Thoracic aorta (tissue), 2 donors: ENCODE results near the gene NKD1. TPM values are rescaled to one million over a fixed set of nuclear protein-coding genes. Genes with fewer than 3 reads are reported as not detected.

ENCODE experiments used
- ATAC-seq: fragments of 150-250 bp; one replicate; pipeline ENCODE4 v1.8.0; 2017; ENCODE audit warnings: low read depth; ENCODE audit not compliant: insufficient number of reproducible peaks, low FRiP score
- DNase-seq: peaks from one replicate; pipeline ENCODE4 v3.0.0-alpha.2; 2020; ENCODE audit warnings: low spot score
- H3K27ac ChIP-seq, 2 donors: fragments of 200-600 bp; sonication (generic); 1 replicate in 1 of 2; 2 replicates in 1 of 2; pipeline ENCODE4 v1.5.1; 2016; ENCODE audit warnings: mild to moderate bottlenecking in 2 of 2, moderate library complexity in 2 of 2
- H3K27me3 ChIP-seq: fragments of 200-600 bp; sonication (generic); replicated peaks from 2 replicates; pipeline ENCODE4 v1.6.0; 2016; ENCODE audit warnings: mild to moderate bottlenecking; ENCODE audit not compliant: insufficient read depth
- H3K36me3 ChIP-seq: fragments of 200-600 bp; sonication (generic); one replicate; pipeline ENCODE4 v1.5.1; 2016
- H3K4me1 ChIP-seq, 2 donors: fragments of 200-600 bp; sonication (generic); 1 replicate in 1 of 2; 2 replicates in 1 of 2; pipeline versions ENCODE4 v1.5.1 to v1.6.0; 2016; ENCODE audit warnings: low read depth in 2 of 2, mild to moderate bottlenecking in 1 of 2; ENCODE audit not compliant: control insufficient read depth in 1 of 2
- H3K4me3 ChIP-seq: fragments of 200-600 bp; sonication (generic); 2 replicates; pipeline ENCODE4 v1.5.1; 2016; ENCODE audit warnings: mild to moderate bottlenecking
- H3K9me3 ChIP-seq: fragments of 200-600 bp; sonication (generic); 2 replicates; pipeline ENCODE4 v1.5.1; 2016
- CTCF ChIP-seq: fragments of 200-600 bp; sonication (generic); IDR thresholded peaks from one replicate; pipeline ENCODE4 v1.5.1; 2019; ENCODE audit warnings: antibody characterized with exemption
- total RNA-seq, 2 donors: library from RNA; depleted of rRNA; stranded (reverse); fragments of >200 nt; gene quantifications; one replicate each; pipeline versions ENCODE4 v1.1.0 to v1.2.3, GENCODE V29; 2016

Gene NKD1
- total RNA-seq, 2 donors from 2014 or later = 30.2 to 41.7 TPM

DNA sequence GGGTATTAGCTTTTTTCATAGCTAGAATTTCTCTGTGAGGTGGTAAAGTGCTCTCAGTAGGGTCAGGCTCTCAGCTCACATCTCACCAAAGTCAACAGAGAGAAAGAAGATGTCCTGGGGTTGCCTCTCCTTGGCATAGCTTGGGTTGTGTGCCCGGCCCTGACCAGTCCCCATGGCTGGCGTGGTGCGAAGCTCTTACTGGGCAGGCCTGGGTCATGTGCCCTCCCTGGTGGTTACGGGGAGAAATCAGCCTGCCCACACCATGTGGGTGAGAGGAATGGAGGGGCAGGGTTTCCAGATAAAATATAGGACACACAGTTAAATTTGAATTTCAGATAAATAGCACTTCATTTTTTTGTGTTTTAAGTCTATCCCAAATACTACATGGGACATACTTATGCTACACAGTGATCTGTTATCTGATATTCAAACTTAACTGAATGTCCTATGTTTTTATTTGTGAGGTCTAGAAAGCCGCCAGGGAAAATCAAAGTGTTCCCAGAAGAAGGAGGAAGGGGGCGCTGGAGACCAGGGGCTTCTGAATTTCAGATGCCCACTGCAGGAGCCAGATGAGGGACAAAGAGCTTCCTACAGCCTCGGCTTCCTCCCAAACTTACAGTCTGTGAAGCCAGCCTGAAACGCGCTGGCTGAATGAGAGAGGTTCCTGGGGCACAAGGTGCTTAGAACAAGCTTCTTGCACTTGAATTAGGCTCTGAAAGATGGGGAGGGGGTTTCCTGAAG, 45.4 kb downstream of the NKD1 start:
- Histone ChIP-seq H3K27me3 (no peaks in the 10 kb centered on the region), H3K4me3 (no peak overlapping the region), H3K9me3 (no peaks in the 10 kb centered on the region), H3K36me3 (no peaks in the 10 kb centered on the region), H3K27ac (no peak overlapping the region), H3K4me1 (peaks cover 18 to 50% of the 10 kb centered on the region in 2 donors)
- DNase-seq (no peak), ATAC-seq (no peak)
- no peak for TF ChIP-seq CTCF

DNA sequence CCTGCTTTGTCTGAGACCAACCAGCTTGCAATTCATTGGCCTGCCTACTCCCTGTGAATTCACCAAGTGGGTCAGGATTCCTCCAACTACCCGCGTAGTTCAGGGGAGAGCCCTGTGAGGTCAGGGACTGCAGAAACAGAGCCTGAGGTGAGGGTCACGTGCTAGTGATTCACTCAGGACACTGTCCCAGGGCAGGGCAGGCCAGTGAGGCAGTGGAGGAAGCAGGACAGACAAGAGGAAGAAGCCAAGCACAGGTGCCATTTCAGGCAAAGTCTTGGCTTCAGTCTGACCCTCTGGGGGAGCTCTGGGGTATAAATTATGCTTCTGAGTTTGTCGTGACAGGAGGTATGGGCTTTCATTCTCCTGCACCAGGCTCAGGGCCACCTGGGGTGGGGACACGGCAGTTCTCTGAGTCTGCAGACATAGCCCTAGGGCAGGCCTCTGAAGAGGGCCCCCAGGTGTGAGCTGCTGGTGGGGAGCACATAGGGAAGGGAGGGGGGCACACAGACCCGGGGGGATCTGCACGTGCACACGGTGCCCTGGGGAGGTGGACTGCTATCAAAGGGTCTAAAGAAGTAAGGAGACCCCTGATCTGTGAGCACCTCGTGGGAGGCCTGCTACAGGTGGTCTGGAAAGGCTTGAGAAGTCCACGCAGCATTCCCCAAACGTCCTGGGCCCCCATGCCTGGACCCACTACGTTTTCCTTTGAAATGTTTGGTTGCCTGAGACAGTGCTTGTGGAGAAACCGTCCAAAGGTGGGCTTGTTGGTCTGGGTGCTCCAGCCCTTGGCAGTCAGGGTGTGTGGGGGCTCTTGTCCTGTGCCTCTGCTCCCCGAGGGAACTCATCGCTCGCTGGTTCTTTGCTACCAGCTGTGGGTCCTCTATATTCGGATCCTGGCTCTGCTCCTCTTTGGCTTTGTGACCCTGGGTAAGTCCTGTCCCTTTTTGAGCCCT, 46.4 kb downstream of the NKD1 start:
- H3K27me3 ChIP-seq = no peaks in the 10 kb centered on the region
- DNase-seq (no peak), ATAC-seq (no peak)
- no peaks in the 10 kb centered on the region for H3K9me3 ChIP-seq
- H3K27ac ChIP-seq = no peak overlapping the region
- H3K36me3 ChIP-seq = no peaks in the 10 kb centered on the region
- TF ChIP-seq CTCF = no peak
- H3K4me1 ChIP-seq = peaks cover 24 to 60% of the 10 kb centered on the region in 2 donors
- no peak overlapping the region for H3K4me3 ChIP-seq

DNA sequence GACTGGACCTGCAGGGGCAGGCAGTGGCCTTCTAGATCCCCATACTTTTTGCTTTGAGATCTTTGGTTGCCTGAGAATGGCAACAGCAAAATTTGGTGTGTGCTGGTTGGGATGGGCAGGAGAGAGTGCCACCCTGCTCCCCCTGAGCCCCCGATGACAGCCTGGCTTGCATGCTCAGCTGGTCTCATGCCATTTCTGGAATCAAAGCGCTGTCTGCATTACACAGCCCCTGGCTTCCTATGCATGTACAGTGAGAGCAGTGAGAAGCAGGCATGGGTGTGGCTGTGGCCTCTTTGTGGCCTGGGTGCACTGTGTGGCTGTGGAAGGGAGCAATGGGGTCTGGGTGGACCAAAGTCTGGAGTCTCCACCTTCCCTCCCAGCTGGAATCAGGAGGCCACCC, 47.7 kb downstream of the NKD1 start:
- Histone ChIP-seq H3K4me3 (no peak overlapping the region), H3K9me3 (no peaks in the 10 kb centered on the region), H3K27ac (no peak overlapping the region), H3K27me3 (no peaks in the 10 kb centered on the region), H3K4me1 (peaks cover 34 to 65% of the 10 kb centered on the region in 2 donors), H3K36me3 (no peaks in the 10 kb centered on the region)
- ATAC-seq = no peak
- DNase-seq = no peak
- no peak for TF ChIP-seq CTCF

- no peak overlapping the region for H3K4me3 ChIP-seq
- no peaks in the 10 kb centered on the region for H3K9me3 ChIP-seq
- no peak for ATAC-seq
- no peak for TF ChIP-seq CTCF
- H3K4me1 ChIP-seq = peaks cover 36 to 65% of the 10 kb centered on the region in 2 donors
- H3K36me3 ChIP-seq = no peaks in the 10 kb centered on the region
- DNase-seq = no peak
- no peaks in the 10 kb centered on the region for H3K27me3 ChIP-seq
- H3K27ac ChIP-seq = no peak overlapping the region
Observed at GRCh38 chr16:50596762-50597450, 48.7 kb downstream of the NKD1 start.
